Hippocampal formation (tissue), 2 donors: ENCODE data around the gene BUD23.
A peak's percentile ranks its signal among the peaks of the same experiment; 100 is the strongest.

ENCODE experiments used
- DNase-seq, 2 donors: peaks; one replicate each; lab custom pipeline; 2025; lab: John Stamatoyannopoulos, UW

Gene BUD23

GRCh38 chr7:73741600-73741999 is 58.2 kb downstream of the BUD23 start:
- no peak for DNase-seq

GRCh38 chr7:73742338-73742752 is 58.9 kb downstream of the BUD23 start:
- DNase-seq, result no peak

GRCh38 chr7:73742753-73743641 is 59.6 kb downstream of the BUD23 start:
- DNase-seq, result peak in 1 of 2 donors; percentile 33

- no peak for DNase-seq
Observed at GRCh38 chr7:73746378-73746777, 63.0 kb downstream of the BUD23 start.
